Adrenal gland (tissue), 12 donors: ENCODE measurements around the gene DHX58. TPM values are rescaled to one million over a fixed set of nuclear protein-coding genes. Genes with fewer than 3 reads are reported as not detected.

Experiments used
- DNase-seq, 7 donors: peaks; one replicate each; pipeline ENCODE4 v3.0.0-alpha.2; 2019 to 2020
- H3K27ac ChIP-seq, 5 donors: fragments of 200-600 bp; sonication (generic) in 4 of 5; 1 replicate in 3 of 5; 2 replicates in 2 of 5; pipeline versions ENCODE4 v1.5.1 to v1.8.0; 2016 to 2020; ENCODE audit warnings: mild to moderate bottlenecking in 1 of 5
- H3K27me3 ChIP-seq: fragments of 200-600 bp; 2 replicates; pipeline ENCODE4 v1.8.0; 2021
- H3K36me3 ChIP-seq, 2 donors: fragments of 200-600 bp; replicated peaks in 1 of 2; 1 replicate in 1 of 2; 2 replicates in 1 of 2; pipeline versions ENCODE4 v1.5.1 to v1.8.0; 2018 to 2022
- H3K4me1 ChIP-seq, 2 donors: fragments of 200-600 bp; replicated peaks in 1 of 2; 1 replicate in 1 of 2; 2 replicates in 1 of 2; pipeline versions ENCODE4 v1.5.1 to v1.8.0; 2018 to 2021
- H3K4me3 ChIP-seq, 4 donors: fragments of 200-600 bp; sonication (generic) in 3 of 4; one replicate each; pipeline ENCODE4 v1.5.1; 2016 to 2018
- H3K9me3 ChIP-seq, 3 donors: fragments of 200-600 bp; sonication (generic) in 1 of 3; replicated peaks in 1 of 3; 1 replicate in 2 of 3; 2 replicates in 1 of 3; pipeline versions ENCODE4 v1.5.1 to v1.8.0; 2016 to 2021
- POLR2A ChIP-seq, 2 donors: fragments of 450-650 bp; IDR thresholded peaks; one replicate each; pipeline ENCODE4 v1.6.1; 2017; ENCODE audit warnings: antibody characterized with exemption in 2 of 2, mild to moderate bottlenecking in 2 of 2, moderate library complexity in 1 of 2
- WGBS, 4 donors: extraction: QIAGEN DNeasy Blood & Tissue Kit in 2 of 4; methylation state at CpG; one replicate each; pipeline versions ENCODE4 v1.1.5 to v1.1.7; 2013 to 2017; 5-methylcytosine and 5-hydroxymethylcytosine counted together
- intact Hi-C, 2 donors: fragments of 100-400 bp; cut with DNase I; formaldehyde crosslinking; loops; one replicate each; pipeline versions ENCODE4 v1.14.1 to v1.15.0; 2022 to 2023
- polyA plus RNA-seq, 3 donors: library from polyadenylated mRNA; stranded (reverse); fragments of 200-250 nt in 2 of 3; fragments of 350-450 nt in 1 of 3; fragmentation: Illumina TruSeq in 1 of 3; extraction: RNeasy Lipid Tissue Mini Kit (QIAGEN cat#74804) in 1 of 3; gene quantifications; one replicate each; pipeline ENCODE4 v1.2.3, GENCODE V29; 2013 to 2014
- total RNA-seq, 9 donors: library from RNA; depleted of rRNA in 4 of 9; stranded (reverse); fragments of >200 nt in 4 of 9; fragments of 120-200 nt in 1 of 9; fragmentation: NEBNext Ultra II Directional in 1 of 9; extraction: Animal tissue kit (Norgen Biotek cat#: 25700) in 1 of 9; gene quantifications; one replicate each; pipeline versions ENCODE4 v1.1.0 to v1.2.4, GENCODE V29; 2013 to 2023
- TF ChIP-seq, protein P1 (sequence below), 6 experiments: fragments of 450-650 bp in 4 of 6; fragments of 200-600 bp in 2 of 6; sonication (generic) in 1 of 6; IDR thresholded peaks; 1 replicate in 5 of 6; 2 replicates in 1 of 6; pipeline versions ENCODE4 v1.5.1 to v1.8.0; 2016 to 2021; ENCODE audit warnings: antibody characterized with exemption in 6 of 6, mild to moderate bottlenecking in 2 of 6, moderate library complexity in 1 of 6
- donor health status: healthy with polysubstance abuse.
- donor health status: Bipolar disorder and iron deficiency.
- donor health status: DM: yes; HTN: yes; CAD: no.
- donor health status: DM: no; HTN: no; CAD: no.
- donor health status: DM: no; HTN: no; CAD: no.
- donor health status: DM: yes; HTN: yes; CAD: no.

The DHX58 gene
- total and polyA plus RNA-seq, 12 donors, result 16.3 to 117 (median 31.9) TPM

GRCh38 chr17:42096360-42097111 is 16.0 kb downstream of the DHX58 start:
- DNase-seq, result no peak
- Histone ChIP-seq H3K4me1 (peaks cover 0 to under 1% of the 10 kb centered on the region in 2 donors), H3K27me3 (peaks cover 7% of the 10 kb centered on the region), H3K4me3 (no peak overlapping the region), H3K9me3 (no peaks in the 10 kb centered on the region), H3K27ac (no peak overlapping the region), H3K36me3 (no peaks in the 10 kb centered on the region)
- 58 to 76% (median 63%) methylated on average over 6 to 8 of the region's 8 CpGs for WGBS, 4 donors
- TF ChIP-seq, protein P1, sequence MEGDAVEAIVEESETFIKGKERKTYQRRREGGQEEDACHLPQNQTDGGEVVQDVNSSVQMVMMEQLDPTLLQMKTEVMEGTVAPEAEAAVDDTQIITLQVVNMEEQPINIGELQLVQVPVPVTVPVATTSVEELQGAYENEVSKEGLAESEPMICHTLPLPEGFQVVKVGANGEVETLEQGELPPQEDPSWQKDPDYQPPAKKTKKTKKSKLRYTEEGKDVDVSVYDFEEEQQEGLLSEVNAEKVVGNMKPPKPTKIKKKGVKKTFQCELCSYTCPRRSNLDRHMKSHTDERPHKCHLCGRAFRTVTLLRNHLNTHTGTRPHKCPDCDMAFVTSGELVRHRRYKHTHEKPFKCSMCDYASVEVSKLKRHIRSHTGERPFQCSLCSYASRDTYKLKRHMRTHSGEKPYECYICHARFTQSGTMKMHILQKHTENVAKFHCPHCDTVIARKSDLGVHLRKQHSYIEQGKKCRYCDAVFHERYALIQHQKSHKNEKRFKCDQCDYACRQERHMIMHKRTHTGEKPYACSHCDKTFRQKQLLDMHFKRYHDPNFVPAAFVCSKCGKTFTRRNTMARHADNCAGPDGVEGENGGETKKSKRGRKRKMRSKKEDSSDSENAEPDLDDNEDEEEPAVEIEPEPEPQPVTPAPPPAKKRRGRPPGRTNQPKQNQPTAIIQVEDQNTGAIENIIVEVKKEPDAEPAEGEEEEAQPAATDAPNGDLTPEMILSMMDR (IDR thresholded peaks at IDR 0.05), result no peak
- no peak for TF ChIP-seq POLR2A (IDR thresholded peaks at IDR 0.05)
- intact Hi-C loops, result no loop called here

GRCh38 chr17:42094375-42095069 is 18.0 kb downstream of the DHX58 start:
- intact Hi-C loops, result no loop called here
- H3K27ac ChIP-seq, result no peak overlapping the region
- H3K4me1 ChIP-seq, result no peaks in the 10 kb centered on the region
- H3K36me3 ChIP-seq, result no peaks in the 10 kb centered on the region
- no peak for DNase-seq
- peaks cover 7% of the 10 kb centered on the region for H3K27me3 ChIP-seq
- TF ChIP-seq, protein P1 (IDR thresholded peaks at IDR 0.05), result no peak
- no peak for TF ChIP-seq POLR2A (IDR thresholded peaks at IDR 0.05)
- WGBS, 4 donors, result 80 to 86% (median 84%) methylated on average over 10 to 12 of the region's 12 CpGs
- no peaks in the 10 kb centered on the region for H3K9me3 ChIP-seq
- H3K4me3 ChIP-seq, result no peak overlapping the region

- Histone ChIP-seq H3K9me3 (no peaks in the 10 kb centered on the region), H3K27ac (no peak overlapping the region), H3K36me3 (no peaks in the 10 kb centered on the region), H3K4me1 (no peaks in the 10 kb centered on the region), H3K27me3 (peaks cover 11% of the 10 kb centered on the region), H3K4me3 (no peak overlapping the region)
- intact Hi-C loops, result no loop called here
- TF ChIP-seq POLR2A (IDR thresholded peaks at IDR 0.05), result no peak
- TF ChIP-seq, protein P1 (IDR thresholded peaks at IDR 0.05), result no peak
- 68 to 84% (median 72%) methylated on average over 5 to 6 of the region's 6 CpGs for WGBS, 4 donors
- DNase-seq, result no peak
Measured at GRCh38 chr17:42092939-42093338, 19.6 kb downstream of the DHX58 start.

DNA sequence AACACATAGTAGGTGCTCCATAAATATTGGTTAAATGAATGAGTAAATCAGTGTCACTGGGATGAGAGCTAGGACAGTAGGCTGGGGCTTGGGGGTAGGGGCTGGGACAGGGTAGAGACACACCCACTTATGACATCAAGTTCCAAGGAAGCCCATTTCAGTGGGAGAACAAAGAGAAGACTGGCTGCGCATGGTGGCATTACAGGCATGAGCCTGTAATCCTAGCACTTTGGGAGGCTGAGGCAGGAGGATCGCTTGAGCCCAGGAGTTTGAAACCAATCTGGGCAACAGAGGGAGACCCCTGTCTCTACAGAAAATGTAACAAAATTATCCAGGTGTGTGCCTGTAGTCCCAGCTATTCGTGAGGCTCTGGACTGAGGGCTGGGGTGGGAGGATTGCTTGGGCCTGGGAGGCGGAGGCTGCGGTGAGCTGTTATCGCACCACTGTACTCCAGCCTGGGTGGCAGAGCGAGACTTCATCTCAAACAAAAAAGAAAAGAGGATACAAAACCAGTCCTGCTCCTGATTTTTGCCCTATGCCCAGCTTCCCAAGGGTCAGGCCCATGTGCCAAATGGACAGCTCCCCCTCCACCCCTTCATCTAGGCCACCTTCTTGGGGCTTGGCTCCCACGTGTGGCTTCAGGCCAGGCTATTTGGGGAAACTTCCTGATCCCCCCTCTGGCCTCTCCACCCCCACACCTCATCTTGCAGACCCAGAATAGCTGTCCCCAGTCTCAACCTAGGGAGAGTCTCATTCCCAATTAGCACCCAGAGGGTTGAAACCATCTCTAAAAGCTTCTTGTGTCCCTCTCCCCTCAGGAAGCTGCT is 21.3 kb downstream of the DHX58 start:
- H3K9me3 ChIP-seq, result no peaks in the 10 kb centered on the region
- H3K4me1 ChIP-seq, result no peaks in the 10 kb centered on the region
- no peak overlapping the region for H3K27ac ChIP-seq
- H3K4me3 ChIP-seq, result no peak overlapping the region
- WGBS, 4 donors, result 86 to 95% (median 90%) methylated on average over 8 of the region's 8 CpGs
- intact Hi-C loops, result no loop called here
- peaks cover 4% of the 10 kb centered on the region for H3K27me3 ChIP-seq
- no peak for DNase-seq
- TF ChIP-seq POLR2A (IDR thresholded peaks at IDR 0.05), result no peak
- TF ChIP-seq, protein P1 (IDR thresholded peaks at IDR 0.05), result no peak
- no peaks in the 10 kb centered on the region for H3K36me3 ChIP-seq
